Measurements from ENCODE around the gene VSTM2A.
"Not testable (repeated sequence)": the region's sequence is repeated elsewhere in the genome, so short reads cannot be mapped to it uniquely, and the experiment has no call there.

VSTM2A gene, protein sequence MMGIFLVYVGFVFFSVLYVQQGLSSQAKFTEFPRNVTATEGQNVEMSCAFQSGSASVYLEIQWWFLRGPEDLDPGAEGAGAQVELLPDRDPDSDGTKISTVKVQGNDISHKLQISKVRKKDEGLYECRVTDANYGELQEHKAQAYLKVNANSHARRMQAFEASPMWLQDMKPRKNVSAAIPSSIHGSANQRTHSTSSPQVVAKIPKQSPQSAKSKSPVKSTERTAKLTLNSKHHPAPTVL

DNA sequence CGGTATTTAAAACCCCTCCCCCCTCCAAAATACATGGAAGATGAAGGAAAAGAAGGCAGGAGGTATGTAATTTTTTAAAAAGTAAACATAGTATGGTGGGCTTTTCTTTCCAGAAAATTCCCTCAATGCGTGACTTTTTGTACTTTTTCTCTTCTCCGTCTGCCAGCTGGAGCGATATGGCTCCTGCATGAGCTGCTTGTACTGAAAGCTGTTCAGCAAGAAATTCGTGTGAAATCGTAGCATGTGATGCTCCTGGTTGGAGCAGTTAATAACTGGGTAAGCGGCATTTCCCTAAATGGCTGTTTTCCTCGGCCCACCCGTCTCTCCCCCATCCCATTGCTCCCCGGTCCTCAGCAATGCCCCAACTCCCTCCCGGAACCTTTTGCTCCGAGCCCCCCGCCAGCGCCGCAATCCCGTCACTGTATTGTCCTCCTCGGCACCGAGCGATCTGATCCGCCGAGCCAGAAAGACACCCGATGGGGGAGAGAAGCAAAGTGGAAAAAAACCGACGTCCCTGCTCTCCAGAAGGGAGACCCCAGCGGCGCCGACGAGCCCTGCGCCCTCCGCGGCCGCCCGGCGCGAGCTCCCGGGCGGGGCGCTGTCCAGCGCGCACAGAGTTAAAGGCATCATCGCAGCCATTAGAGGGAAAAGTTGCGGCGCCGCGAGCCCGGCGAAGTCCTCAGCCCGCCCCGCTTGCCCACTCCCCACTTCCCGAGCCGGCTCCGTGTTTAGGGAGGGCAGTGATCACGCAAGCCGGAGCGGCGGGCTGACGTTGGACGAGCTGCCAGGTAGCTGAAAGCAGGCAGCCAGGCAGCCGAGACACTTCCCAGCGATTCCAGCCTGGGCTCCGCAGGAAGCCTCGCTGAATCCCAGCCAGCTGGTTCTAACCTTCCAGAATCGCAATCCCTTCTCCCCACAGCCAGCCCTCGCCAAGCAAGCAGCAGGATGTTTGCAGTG lies at the start of gene VSTM2A:
Gene VSTM2A, plus strand, starts transcription at position 707 of the 957 bp plus-strand sequence. CDS start 356 bp downstream, outside the sequence.
- DNase-seq, result no peak

DNA sequence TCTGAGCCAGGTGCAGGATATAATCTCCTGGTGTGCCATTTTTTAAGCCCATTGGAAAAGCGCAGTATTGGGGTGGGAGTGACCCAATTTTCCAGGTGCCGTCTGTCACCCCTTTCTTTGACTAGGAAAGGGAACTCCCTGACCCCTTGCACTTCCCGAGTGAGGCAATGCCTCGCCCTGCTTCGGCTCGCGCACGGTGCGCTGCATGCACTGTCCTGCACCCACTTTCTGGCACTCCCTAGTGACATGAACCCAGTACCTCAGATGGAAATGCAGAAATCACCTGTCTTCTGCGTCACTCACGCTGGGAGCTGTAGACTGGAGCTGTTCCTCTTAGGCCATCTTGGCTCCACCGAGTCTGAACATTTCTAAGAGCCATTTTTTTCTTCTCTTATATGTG lies 37.6 kb upstream of the VSTM2A start:
- DNase-seq, result not testable (repeated sequence)

DNA sequence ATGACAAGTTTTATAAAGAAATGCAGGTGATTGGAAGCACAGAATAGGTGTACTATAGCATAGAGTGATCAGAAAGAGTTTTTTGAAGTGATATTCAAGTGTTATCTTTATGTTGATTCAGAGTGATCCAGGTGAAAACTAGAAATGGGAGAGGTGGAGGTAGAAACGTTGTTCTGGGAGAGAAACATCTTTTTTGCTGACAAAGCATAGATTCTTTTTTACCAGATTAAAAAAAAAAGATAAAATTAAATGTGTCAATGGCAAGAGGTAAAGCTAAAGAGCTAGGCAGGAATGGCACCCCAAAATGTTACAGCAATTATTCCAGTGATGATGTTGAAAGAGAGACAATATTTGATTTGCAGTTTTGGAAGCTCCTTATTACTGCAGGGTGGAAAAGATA lies 12.6 kb upstream of the VSTM2A start:
- DNase-seq, result no peak

DNA sequence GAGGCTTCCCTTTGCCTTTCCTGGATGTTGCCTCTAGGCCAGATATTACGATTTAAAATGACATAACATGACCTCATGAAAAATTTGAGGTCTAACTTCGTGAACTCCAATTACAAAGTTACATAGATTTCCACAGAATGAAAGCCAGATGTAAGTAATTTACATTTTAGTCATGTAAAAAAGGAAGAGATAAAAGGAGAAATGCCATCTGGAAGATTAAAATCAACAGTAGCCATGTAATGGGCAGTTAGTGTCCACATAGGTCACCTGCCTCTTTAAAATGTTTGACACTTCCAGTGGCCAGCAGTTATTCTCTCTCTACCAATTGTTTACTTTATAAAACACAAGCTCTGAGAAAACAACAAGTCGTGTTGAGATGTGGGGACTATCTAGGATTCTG lies 4.1 kb upstream of the VSTM2A start:
- no peak for DNase-seq

DNA sequence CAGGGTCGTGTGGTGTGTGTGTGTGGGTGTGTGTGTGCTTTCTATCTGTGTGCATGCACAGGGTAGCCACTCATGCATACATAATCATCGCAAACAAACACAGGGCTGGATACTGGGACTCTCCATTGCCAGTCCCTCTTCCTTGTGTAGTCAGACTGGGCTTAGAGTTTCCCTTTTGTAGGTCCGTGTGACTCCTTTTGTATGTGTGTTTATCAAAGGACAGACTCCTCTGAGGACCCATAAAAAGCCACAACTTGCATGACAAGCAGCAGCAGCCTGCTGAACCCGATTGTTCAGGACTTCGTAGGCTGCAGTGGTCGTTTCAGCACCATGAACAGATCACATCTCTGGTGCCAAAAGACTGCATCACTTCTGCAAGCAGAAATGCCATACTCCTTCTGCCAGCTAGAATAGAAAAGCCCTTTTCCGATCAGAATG lies 895 bp downstream of the VSTM2A start:
- no peak for DNase-seq

DNA sequence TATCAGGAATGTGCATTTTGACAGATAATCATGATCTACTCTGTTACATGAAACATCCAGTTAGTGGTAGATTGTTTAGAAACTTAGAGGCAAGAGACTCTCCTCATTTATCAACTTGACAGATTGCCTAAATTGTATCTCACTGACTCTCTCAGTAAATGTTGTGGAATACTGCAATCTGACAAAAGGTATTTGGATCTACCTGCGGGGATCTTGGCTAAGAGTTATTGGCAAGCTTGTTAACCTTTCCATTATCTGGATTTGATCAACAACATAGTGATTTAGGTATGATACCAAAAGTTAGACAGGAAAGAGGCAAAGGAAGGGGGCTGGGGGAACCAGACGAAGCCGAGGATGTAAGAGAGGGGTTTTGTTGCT lies 2.0 kb downstream of the VSTM2A start:
- DNase-seq, result no peak

DNA sequence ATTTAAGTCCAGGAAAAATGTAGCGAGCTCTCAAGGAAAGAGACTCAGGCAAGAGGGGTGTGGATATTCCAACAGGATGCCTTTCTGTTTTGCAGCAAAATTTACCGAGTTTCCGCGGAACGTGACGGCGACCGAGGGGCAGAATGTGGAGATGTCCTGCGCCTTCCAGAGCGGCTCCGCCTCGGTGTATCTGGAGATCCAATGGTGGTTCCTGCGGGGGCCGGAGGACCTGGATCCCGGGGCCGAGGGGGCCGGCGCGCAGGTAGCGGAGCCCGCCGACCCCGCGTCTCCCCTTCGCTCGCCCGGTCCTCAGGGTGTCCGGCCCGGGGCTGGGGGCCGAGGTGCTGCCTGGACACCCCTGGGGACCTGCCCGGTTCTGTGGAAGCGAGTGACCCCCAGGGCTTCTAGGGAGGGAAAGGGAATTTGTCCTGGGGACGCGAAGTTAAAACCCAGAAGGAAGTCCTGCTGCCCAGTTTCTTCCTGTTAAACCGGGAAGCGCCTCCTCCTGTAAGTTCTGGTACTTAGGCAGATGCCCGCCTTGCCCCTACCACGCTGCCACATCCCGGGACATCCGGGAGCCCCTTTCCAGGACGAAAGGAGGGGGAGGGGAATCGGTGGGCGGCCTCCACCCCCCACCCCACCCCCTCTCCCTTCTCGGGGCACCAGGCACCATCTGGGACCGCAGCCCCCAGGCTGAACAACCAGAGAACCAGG lies 2.5 kb downstream of the VSTM2A start:
- DNase-seq, result no peak

DNA sequence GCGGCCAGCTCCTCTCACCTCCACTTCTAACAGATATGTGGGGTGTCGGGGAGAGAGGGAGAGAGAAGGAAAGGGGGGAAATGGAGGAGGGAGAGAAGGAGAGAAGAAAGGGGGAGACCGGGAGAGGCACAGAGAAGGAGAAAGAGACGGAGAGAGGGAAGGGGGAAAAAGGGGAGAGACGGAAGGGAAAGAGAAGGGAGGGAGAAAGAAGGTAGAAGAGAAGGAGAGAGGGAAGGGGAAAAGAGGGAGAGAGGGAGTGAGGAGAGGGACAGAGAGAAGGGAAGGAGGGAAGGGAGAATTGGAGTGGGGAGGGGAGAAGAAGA lies 3.0 kb downstream of the VSTM2A start:
- DNase-seq, result no peak

DNA sequence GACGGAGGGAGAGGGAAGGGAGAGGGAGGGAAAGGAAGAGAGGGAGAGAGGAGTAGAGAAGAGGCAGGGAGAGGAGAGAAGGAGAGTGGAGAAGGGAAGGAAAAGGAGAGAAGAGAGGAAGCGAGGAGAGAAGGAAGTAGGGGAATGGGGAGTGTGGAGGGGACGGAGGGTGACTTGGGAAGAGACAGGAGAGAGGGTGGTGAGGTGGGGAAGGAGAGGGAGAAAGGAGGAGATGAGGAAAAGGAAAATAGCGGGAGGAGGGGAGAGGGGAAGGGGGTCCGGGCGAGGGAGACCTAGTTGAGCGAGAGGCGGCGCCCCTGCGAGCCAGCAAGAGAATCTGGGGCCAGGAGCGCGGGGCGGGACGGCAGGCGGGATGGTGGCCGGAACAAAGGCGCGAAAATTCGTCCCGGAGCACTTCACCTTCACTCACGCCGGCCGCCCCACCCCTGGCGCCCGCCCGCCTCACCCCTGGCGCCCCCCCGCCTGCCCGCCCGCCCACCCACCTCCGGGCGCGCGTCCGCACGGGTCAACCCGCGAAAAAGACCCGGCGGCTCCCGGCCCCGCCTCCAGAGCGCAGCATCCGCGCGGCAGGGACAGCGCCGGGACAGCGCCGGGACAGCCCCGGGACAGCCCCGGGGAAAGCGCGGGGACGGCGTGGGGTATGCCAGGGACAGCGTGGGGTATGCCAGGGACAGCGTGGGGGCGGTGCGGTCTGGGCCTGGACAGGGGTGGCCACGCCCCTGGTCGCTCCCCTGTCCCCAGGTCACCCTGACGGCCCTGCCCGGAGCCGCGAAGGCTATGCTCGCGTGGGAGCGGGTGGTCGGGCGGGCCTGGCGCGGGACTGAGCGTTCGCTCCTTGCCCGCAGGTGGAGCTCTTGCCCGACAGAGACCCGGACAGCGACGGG lies 4.2 kb downstream of the VSTM2A start:
- DNase-seq, result no peak

DNA sequence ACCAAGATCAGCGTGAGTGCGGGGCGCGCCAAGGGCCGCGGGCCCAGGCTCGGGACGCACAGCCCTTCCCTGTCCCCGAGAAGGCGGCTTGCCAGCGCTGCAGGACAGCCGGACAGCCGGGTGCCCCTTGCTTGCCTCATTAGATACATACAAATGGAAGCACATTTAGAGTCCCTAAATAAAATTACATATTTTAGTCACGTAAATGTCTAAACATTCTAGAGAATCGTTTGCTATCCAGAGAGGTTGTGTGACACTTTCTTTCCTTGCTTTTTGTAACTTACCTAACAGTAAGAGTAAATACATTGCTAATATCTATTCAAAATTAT lies 4.8 kb downstream of the VSTM2A start:
- DNase-seq, result no peak

DNA sequence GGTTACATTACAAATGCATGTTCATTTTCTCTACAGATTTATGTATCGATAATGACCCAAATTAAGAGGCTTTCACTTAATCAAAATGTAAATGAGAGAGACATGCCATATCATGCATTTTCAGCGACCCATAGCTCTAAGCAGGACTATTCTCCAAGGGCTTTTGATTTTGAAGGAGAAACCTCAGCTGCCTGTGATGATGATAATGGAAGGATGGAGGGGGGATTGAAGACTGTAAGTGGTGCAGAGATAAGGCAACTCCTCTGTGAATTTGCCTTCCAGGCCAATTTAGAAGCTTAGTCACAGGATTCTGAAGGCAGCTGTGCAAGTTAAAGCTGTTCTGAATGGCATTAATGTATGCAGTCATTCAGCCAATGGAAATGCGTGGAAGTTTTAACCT lies 8.3 kb downstream of the VSTM2A start:
- DNase-seq, result no peak

DNA sequence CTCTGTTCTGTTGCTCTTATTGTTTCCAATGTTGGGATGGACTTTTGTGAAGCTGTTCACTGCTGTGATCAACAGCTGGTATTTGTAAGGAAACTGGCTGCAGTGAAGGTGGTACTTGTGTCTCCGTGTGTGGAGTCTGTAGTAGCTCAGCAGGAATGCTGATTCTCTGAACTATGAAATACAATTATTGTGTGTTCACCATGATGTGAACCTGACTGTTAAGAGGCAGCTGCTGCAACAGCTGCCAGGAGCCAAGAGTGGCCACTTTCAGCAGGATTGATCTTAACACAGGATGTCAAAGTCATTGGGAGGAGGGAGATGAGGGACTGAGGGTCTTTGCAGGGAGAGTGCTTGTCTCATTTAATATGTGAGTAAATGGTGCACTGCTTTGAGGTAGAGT lies 13.9 kb downstream of the VSTM2A start:
- no peak for DNase-seq

DNA sequence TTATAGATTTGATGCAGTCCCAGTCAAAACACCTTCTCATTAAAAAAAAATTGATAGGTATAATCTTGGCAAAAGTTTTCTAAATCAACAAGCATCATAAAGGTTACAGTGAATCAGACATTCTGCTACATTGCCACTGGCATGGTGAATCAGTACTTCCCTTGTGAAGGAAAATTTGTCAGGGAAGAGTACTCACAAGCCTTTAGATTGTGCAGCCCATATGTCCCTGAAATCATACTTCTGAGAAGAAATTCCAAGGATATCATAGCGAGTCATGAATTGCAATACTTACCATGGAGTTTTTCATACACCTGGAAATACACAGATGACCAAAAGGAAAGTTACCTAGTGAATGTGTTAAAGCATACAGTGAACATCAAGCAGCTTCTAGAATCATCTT lies 17.2 kb downstream of the VSTM2A start:
- DNase-seq, result no peak

DNA sequence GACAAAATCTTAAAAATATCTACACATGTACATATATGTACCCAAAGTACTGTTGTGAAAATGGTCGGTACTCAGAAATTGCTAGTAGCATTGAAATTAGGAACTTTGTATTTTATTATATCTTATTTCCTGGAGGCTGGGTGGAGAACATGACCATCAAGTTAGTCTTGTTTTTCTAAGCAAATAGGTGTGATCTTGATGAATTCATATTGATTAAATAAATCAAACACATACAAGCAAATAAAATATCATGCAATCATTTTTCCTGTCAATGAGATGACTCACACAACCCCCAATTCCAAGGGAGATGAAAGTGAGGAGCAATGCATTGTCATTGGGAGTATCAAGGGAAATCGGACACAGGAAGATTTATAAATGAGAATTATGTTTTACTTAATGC lies 18.0 kb downstream of the VSTM2A start:
- no peak for DNase-seq

DNA sequence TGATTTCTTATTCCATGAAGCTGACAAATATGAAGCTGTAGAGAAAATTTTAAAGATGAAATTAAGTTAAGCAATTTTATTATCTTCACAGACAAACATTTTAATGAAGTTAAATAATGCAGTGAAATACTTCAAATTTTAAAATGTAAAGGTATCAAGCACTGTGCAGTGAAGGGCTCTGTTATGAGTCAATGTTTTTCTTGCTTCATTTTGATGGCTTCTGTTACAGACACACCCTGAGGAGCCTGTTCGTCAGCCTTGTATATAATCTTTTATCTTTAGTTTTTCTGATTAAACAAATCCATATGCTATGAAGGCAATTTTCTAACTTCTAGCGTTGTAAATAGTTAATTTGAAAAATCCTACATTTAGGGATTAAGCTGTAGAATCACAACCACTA lies 18.5 kb downstream of the VSTM2A start:
- no peak for DNase-seq

DNA sequence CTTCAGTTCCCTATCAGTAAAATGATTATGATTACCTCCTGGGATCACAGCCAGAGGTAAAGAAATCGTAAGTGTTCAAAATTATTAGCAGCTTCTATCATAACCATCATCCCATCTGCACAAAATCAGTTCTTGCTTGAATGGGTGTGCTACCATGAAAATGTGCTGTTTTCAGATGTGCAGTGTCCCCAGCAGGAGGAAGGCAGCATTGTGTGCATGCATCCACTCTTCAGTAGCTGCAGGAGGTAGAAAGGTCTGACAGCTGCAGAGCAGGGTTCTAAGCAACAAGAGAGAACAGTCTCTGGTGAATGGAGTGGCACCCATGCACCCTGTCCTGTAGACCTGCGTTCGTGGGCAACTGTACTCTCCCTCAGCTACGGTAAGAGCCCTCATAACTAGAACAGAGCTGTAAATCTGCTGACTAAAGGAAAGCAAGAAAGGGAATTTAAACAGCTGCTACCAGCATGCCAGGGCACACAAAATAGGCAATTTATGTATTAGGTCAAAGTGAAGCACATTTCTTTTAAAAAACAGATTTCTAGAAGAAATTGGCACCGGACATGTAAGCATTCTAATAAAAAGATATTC lies 21.2 kb downstream of the VSTM2A start:
- DNase-seq, result no peak

DNA sequence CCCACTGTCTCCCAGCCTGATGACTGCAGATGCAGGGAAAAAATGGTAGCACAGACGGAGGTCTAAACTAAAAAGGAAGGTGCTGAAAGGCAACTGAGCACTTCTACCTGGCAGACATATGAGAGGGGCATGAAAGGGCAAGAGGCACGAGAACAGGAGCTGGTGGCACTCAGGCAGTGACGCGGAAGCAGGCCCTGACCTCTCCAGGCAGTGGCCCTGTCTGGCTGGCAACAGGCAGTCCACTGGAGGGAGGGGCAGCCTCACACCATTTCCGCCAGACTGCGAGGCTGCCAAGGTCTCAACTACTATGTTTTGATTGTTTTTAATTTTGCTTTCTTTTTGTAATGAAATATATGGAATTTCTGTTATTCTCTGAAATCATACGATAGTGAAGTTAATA lies 23.3 kb downstream of the VSTM2A start:
- DNase-seq, result no peak

DNA sequence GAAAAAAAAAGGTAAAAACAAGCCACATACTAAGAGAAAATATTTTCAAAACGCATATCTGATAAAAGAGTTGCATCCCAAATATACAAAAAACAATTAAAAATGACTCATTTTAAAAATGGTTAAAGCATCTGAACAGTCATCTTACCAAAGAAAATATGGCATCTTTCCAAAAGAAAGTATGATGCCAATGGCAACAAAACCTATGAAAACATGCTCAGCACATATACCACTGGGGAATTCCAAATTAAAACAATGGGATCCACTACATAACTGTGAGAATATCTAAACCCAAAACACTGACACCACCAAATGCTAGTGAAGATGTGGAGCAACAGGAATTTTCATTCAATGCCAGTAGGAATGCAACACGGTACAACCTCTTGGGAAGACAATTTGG lies 39.3 kb downstream of the VSTM2A start:
- no peak for DNase-seq

DNA sequence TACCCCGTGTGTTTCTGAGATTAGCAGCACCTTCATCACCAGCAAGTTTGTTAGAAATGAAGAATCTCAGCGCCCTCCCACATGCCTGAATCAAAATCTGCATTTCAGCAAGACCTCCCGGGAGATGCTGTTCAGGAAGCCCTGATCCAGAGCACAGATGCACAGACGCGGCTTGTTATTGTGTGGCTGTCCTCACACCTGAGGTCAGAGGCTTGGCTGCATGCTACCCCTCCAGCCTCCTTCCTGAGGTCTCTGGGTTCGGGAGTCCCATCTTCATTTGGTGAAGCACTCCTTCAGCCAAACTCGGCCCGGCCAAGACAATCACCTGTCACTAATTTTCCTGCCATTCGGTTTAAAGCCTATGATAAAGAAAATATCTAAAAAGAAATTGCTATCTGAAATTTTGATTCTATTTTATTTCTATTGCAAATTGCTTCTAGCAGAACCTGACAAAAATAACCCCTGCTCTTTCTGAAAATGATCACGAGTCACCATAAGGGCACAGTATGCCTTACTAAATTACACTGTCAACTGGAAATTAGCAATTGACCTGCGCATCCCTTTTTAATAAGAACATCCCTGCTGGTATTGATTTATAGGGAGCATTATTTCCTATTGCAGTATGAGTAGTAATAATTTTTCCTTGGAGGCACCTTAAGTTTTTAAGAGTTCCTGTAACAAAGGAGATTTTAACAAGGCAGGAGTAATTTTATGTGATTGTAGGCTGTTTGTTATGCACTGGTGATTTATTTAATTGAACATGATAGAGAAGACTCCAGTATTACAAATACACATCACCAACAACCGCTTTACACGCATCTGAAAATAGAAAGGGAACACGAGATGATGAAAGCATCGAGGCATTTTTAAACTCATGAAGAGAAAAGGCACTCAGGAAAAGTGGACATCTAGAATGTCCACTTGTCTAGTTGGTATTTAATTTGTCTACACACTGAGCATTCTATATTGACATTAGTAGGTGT lies 49.5 kb downstream of the VSTM2A start:
- DNase-seq, result no peak

DNA sequence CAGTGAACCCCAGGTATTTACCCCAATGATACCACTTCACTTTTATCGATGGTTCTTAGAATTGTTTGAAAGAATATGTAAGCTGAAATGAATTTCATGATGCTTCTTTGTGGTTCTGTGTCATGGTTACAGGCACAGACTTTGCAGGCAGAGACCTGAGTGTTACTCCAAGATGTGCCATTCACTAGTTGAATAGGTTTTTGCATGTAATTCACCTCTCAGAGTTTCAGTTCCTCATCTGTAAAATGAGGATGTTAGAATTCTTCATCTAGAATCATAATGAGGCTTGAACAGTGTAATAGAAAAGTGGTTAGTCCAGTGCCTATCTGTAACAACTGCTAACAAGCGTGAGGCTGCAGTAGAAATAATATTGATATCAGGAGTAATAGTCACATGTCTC lies 54.6 kb downstream of the VSTM2A start:
- no peak for DNase-seq

DNA sequence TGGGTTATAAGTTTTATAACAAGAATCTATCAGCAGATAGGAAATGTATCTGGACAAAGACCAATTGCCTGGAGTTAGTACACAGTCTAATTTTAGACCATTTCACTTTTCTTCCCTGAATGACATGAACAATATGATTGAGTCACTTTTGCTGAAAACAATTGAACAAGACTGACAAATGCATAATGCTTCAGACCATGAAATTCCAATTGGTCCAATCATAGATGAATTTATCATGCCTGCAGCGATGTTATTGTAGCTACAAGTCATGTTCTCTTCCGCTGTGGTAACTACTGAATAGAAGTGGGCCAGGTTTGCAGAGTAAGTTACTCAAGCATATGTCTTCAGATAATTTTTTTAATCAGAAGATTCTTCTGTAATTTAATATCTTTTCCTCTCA lies 73.4 kb downstream of the VSTM2A start:
- DNase-seq, result no peak

Data from hematopoietic multipotent progenitor cell treated with erythropoietin and hydrocortisone succinate and interleukin-3 and kit ligand, for 8 days (in vitro differentiated cells).